Measurements from ENCODE around the gene LYRM9.
"Not testable (repeated sequence)": the region's sequence is repeated elsewhere in the genome, so short reads cannot be mapped to it uniquely, and the experiment has no call there.

LYRM9 gene

GRCh38 chr17:27912964-27913363, 19.8 kb upstream of the LYRM9 start:
- no peaks in the 10 kb centered on the region for H3K27me3 ChIP-seq (ENCODE audit: insufficient read depth, low read depth, severe bottlenecking)
- H3K36me3 ChIP-seq: no peaks in the 10 kb centered on the region
- TF ChIP-seq, protein P1, sequence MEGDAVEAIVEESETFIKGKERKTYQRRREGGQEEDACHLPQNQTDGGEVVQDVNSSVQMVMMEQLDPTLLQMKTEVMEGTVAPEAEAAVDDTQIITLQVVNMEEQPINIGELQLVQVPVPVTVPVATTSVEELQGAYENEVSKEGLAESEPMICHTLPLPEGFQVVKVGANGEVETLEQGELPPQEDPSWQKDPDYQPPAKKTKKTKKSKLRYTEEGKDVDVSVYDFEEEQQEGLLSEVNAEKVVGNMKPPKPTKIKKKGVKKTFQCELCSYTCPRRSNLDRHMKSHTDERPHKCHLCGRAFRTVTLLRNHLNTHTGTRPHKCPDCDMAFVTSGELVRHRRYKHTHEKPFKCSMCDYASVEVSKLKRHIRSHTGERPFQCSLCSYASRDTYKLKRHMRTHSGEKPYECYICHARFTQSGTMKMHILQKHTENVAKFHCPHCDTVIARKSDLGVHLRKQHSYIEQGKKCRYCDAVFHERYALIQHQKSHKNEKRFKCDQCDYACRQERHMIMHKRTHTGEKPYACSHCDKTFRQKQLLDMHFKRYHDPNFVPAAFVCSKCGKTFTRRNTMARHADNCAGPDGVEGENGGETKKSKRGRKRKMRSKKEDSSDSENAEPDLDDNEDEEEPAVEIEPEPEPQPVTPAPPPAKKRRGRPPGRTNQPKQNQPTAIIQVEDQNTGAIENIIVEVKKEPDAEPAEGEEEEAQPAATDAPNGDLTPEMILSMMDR (IDR thresholded peaks at IDR 0.05; ENCODE audit: low read depth, low read length): no peak
- H3K4me3 ChIP-seq (ENCODE audit: low read depth, low read length): no peak overlapping the region
- DNase-seq: no peak
- H3K27ac ChIP-seq: no peak overlapping the region
- H3K9me3 ChIP-seq (ENCODE audit: severe bottlenecking): no peaks in the 10 kb centered on the region

DNA sequence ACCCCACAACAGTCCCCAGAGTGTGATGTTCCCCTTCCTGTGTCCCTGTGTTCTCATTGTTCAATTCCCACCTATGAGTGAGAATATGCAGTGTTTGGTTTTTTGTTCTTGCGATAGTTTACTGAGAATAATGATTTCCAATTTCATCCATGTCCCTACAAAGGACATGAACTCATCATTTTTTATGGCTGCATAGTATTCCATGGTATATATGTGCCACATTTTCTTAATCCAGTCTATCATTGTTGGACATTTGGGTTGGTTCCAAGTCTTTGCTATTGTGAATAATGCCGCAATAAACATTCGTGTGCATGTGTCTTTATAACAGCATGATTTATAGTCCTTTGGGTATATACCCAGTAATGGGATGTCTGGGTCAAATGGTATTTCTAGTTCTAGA, 19.1 kb upstream of the LYRM9 start:
- not testable (repeated sequence) for H3K27me3 ChIP-seq (ENCODE audit: insufficient read depth, low read depth, severe bottlenecking); DNase-seq; H3K9me3 ChIP-seq (ENCODE audit: severe bottlenecking); H3K36me3 ChIP-seq; H3K4me3 ChIP-seq (ENCODE audit: low read depth, low read length); H3K27ac ChIP-seq

- DNase-seq: no peak
- Histone ChIP-seq H3K4me3 (ENCODE audit: low read depth, low read length) (no peak overlapping the region), H3K9me3 (ENCODE audit: severe bottlenecking) (no peaks in the 10 kb centered on the region), H3K27me3 (ENCODE audit: insufficient read depth, low read depth, severe bottlenecking) (no peaks in the 10 kb centered on the region), H3K36me3 (no peaks in the 10 kb centered on the region), H3K27ac (no peak overlapping the region)
- TF ChIP-seq, protein P1 (IDR thresholded peaks at IDR 0.05; ENCODE audit: low read depth, low read length): no peak
Measured at GRCh38 chr17:27907976-27908558, 14.9 kb upstream of the LYRM9 start.

GRCh38 chr17:27906623-27907022, 13.5 kb upstream of the LYRM9 start:
- Histone ChIP-seq H3K4me3 (ENCODE audit: low read depth, low read length) (no peak overlapping the region), H3K27me3 (ENCODE audit: insufficient read depth, low read depth, severe bottlenecking) (no peaks in the 10 kb centered on the region), H3K27ac (no peak overlapping the region), H3K9me3 (ENCODE audit: severe bottlenecking) (no peaks in the 10 kb centered on the region), H3K36me3 (no peaks in the 10 kb centered on the region)
- no peak for DNase-seq
- TF ChIP-seq, protein P1 (IDR thresholded peaks at IDR 0.05; ENCODE audit: low read depth, low read length): no peak

GRCh38 chr17:27906226-27906580, 13.0 kb upstream of the LYRM9 start:
- Histone ChIP-seq H3K27ac (peak overlapping the region; percentile 49; the same call in 1 of the 2 replicates), H3K4me3 (ENCODE audit: low read depth, low read length) (no peak overlapping the region), H3K9me3 (ENCODE audit: severe bottlenecking) (no peaks in the 10 kb centered on the region), H3K36me3 (no peaks in the 10 kb centered on the region), H3K27me3 (ENCODE audit: insufficient read depth, low read depth, severe bottlenecking) (no peaks in the 10 kb centered on the region)
- no peak for DNase-seq
- TF ChIP-seq, protein P1 (IDR thresholded peaks at IDR 0.05; ENCODE audit: low read depth, low read length): no peak

DNA sequence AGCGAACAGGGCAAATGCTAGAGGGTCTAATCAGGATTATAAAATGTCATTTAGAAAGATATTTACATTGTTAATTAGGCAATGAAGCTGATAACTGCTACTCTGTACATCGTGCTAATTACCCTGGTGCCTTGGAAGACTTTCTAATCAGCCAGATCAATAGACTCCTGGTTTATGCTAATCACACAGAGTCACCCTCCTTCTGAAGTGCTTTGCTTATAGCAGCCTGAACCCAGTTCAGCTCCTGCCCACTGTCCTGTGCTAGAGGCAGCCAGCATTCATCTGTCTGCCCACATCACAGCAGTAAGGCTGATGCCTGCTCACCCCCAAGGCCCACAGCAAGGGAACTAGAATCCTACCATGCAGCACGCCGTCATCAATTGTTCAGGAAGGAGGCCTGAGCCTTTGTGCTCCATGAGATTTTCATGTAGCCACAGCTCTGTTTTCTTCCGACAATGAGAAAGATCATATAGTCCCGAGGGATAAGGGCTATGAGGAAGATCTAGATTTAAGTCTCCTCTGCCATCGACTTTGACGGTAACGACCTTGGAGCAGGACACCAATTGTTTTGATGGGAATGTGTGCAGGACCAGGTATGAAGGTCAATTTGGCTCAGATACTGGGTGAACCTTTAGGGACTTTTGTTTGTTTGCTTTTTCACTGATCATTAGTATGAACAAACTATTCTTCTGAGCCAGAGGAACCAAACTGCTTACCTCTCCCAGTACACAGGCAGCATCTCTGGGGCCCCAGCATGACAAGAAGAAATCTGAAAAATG, 12.5 kb upstream of the LYRM9 start:
- no peaks in the 10 kb centered on the region for H3K36me3 ChIP-seq
- no peaks in the 10 kb centered on the region for H3K9me3 ChIP-seq (ENCODE audit: severe bottlenecking)
- H3K27ac ChIP-seq: peak overlapping the region; percentile 49
- TF ChIP-seq, protein P1 (IDR thresholded peaks at IDR 0.05; ENCODE audit: low read depth, low read length): no peak
- DNase-seq: peak; percentile 17
- H3K4me3 ChIP-seq (ENCODE audit: low read depth, low read length): no peak overlapping the region
- no peaks in the 10 kb centered on the region for H3K27me3 ChIP-seq (ENCODE audit: insufficient read depth, low read depth, severe bottlenecking)

Measured in WERI-Rb-1 (cell line).